T1000 (cell line): Measurements from ENCODE around the gene CRYBB1.

Experiments
- DNase-seq: peaks from one replicate; lab custom pipeline; 2025; ENCODE audit warnings: mixed read lengths; lab: John Stamatoyannopoulos, UW

The CRYBB1 gene

DNA sequence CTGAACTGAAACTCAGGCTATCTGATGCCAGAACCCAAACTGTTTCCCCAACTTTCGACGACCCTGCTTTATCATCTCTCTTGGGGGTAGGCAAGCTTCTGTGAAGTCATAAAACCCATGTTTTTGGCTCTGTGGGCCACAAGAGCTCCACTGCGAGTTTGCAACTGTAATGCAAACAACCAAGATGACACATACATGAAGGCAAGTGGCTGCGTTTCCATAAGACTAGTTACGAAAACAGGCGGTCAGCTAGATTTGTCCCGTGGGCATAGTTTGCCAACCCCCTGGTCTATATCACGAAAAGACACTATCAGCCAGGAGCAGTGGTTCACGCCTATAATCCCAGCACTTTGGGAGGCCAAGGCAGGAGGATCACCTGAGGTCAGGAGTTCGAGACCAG, 65.4 kb downstream of the CRYBB1 start:
- DNase-seq: peak; percentile 8

DNA sequence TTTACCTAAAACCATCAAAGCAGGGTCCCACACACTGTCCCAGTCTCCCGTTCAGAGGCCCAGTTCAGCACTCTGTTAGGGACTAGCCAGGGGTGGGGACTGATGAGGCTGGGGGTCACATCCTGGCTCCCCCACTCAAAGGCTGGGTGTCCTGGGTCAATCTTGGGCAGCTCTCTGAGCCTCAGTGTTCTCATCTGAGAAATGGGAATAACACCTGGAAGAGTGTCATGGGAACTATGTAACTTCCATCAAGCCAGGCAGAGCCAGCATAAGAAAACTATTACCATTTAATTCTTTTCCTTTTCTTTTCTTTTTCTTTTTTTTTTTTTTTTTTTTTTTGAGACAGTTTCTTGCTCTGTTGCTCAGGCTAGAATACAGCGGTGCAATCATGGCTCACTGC, 66.3 kb downstream of the CRYBB1 start:
- DNase-seq: no peak

DNA sequence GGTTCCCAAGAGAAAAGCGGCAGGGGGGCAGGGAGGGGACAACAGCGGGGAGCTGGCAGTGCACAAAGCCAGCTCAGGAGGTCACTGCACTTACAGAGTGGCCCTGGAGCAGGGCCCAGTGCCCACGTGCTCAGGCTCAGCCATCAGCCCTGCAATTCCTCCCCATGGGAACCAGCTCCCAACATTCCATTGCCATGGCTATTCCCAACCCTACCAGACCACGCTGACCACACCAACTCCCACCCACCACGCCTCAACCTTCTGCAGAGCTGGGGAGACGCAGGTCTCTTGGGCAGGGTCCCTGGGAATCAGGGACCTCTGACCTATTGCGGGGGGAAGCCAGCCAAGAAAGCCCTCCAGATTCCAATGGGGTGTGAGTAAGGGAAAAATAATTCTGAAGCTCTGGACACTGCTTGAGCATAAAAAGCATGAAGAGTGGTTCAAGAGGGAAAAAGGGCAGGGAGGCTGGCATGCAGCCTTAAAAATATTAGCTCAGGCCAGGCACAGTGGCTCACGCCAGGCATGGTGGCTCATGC, 67.3 kb downstream of the CRYBB1 start:
- peak; percentile 69 for DNase-seq

DNA sequence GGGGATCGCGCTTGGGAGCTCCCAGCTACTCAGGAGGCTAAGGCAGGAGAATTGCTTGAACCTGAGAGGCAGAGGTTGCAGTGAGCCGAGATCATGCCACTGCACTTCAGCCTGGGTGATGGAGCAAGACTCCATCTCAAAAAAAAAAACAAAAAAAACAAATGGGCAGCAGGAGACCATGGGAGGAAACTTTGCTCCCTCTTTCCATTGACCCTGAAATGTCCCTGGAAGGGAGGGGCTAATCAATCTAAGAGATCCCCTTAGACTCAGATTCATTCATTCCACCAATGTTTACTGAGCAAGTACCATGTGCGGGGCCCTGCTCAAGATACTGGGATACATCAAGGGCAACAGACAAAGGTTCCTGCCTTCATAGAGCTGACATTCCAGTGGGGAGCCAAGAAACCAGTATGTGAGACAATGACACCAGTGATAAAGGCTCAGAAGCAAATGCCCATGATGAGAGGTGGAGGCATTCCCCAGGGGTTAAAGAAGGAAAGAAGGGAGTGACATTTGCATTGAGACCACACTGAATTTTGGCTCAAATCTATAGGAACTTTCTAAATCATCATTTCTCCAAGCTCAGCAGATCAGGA, 67.8 kb downstream of the CRYBB1 start:
- DNase-seq: no peak
